GM12878 (cell line): ENCODE data around the gene ZNF511. TPM values are rescaled to one million over a fixed set of nuclear protein-coding genes. Genes with fewer than 3 reads are reported as not detected.

Experiments used
- ATAC-seq: fragments of 200-7000 bp; cut with Tn5 transposase; 3 replicates; pipeline ENCODE4 v1.9.1; 2020; ENCODE audit warnings: mild to moderate bottlenecking, moderate library complexity
- BruUV-seq: library from RNA; stranded (reverse); fragments of 400-500 nt; replicated peaks from 2 replicates; lab custom pipeline; 2021; lab: Mats Ljungman, UMichigan
- CTCF ChIA-PET: fragments of 300-600 bp; sonication (Branson Sonifier 250); formaldehyde crosslinking; extraction: SDS; loops from one replicate; lab custom pipeline; 2021; ENCODE audit warnings: inconsistent platforms; lab: Yijun Ruan, JAX
- POLR2A ChIA-PET: fragments of 350-600 bp; formaldehyde crosslinking; extraction: SDS; loops from one replicate; lab custom pipeline; 2021; ENCODE audit warnings: inconsistent platforms; lab: Charles Lee
- RAD21 ChIA-PET: fragments of 300-600 bp; sonication (Branson Sonifier 250); formaldehyde crosslinking; loops from one replicate; lab custom pipeline; 2023; ENCODE audit warnings: antibody characterized with exemption; ENCODE audit not compliant: unreplicated experiment; lab: Charles Lee
- SMC1A ChIA-PET: fragments of 300-600 bp; sonication (Branson Sonifier 250); formaldehyde crosslinking; loops from one replicate; lab custom pipeline; 2023; ENCODE audit not compliant: unreplicated experiment, uncharacterized antibody; lab: Charles Lee
- DNase-seq: peaks from one replicate; pipeline ENCODE4 v3.0.0-alpha.2; 2011; ENCODE audit warnings: low read depth, low spot score
- FAIRE-seq: peaks from 3 replicates; lab custom pipeline; 2011; peaks lifted over from hg19 to GRCh38; lab: Jason Lieb, UNC
- H2AFZ ChIP-seq: 2 replicates; pipeline ENCODE4 v1.6.0; 2011; ENCODE audit warnings: low read depth, low read length, control low read depth; ENCODE audit not compliant: control insufficient read depth
- H3K27ac ChIP-seq: 2 replicates; pipeline ENCODE4 v1.5.1; 2011; ENCODE audit warnings: control low read depth; ENCODE audit not compliant: control insufficient read depth, insufficient read depth
- H3K27me3 ChIP-seq, 2 experiments: replicated peaks in 1 of 2; 2 replicates each; pipeline versions ENCODE4 v1.6.0 to v1.6.1; 2011; ENCODE audit warnings: low read length in 1 of 2; ENCODE audit not compliant: control insufficient read depth in 2 of 2, insufficient read depth in 2 of 2
- H3K36me3 ChIP-seq, 2 experiments: 2 replicates each; pipeline ENCODE4 v1.5.1; 2011; ENCODE audit warnings: low read length in 1 of 2; ENCODE audit not compliant: control insufficient read depth in 2 of 2, insufficient read depth in 2 of 2
- H3K4me1 ChIP-seq: 2 replicates; pipeline ENCODE4 v1.6.1; 2011; ENCODE audit warnings: mild to moderate bottlenecking, low read length, moderate library complexity, mixed read lengths; ENCODE audit not compliant: control insufficient read depth, insufficient read depth
- H3K4me2 ChIP-seq: 2 replicates; pipeline ENCODE4 v1.6.0; 2011; ENCODE audit warnings: control low read depth; ENCODE audit not compliant: control insufficient read depth, insufficient read depth
- H3K4me3 ChIP-seq: fragments of 200-600 bp; sonication (generic); 2 replicates; pipeline ENCODE4 v1.5.1; 2016
- H3K79me2 ChIP-seq: 2 replicates; pipeline ENCODE4 v1.6.0; 2011; ENCODE audit warnings: low read length; ENCODE audit not compliant: control insufficient read depth, insufficient read depth
- H3K9ac ChIP-seq: 2 replicates; pipeline ENCODE4 v1.8.0; 2011; ENCODE audit warnings: low read length, control low read depth, mixed read lengths; ENCODE audit not compliant: control insufficient read depth, insufficient read depth
- H3K9me3 ChIP-seq: replicated peaks from 3 replicates; pipeline ENCODE4 v1.5.1; 2011; ENCODE audit warnings: mild to moderate bottlenecking, low read length; ENCODE audit not compliant: control insufficient read depth, insufficient read depth
- H4K20me1 ChIP-seq: 2 replicates; pipeline ENCODE4 v1.6.0; 2011; ENCODE audit not compliant: control insufficient read depth, insufficient read depth
- CHD2 ChIP-seq: IDR thresholded peaks from 2 replicates; pipeline ENCODE4 v1.6.1; 2011; ENCODE audit warnings: low read depth, low read length, improper control_type of control experiment, borderline replicate concordance
- POLR2A ChIP-seq: IDR thresholded peaks from 2 replicates; pipeline ENCODE4 v1.6.1; 2011; ENCODE audit warnings: low read depth, mild to moderate bottlenecking, low read length
- WGBS: methylation state at CpG from one replicate; pipeline ENCODE4 v1.1.6; 2016; ENCODE audit warnings: low lambda C conversion rate; ENCODE audit not compliant: insufficient replicate concordance, insufficient coverage; ENCODE audit errors: missing lambda C conversion rate; 5-methylcytosine and 5-hydroxymethylcytosine counted together
- in situ Hi-C: fragments of 300-500 bp; cut with MboI; formaldehyde crosslinking; loops from 9 replicates; pipeline ENCODE4 v1.14.3; 2018; ENCODE audit warnings: mixed read lengths
- intact Hi-C: fragments of 100-400 bp; cut with micrococcal nuclease; formaldehyde crosslinking; loops from one replicate; pipeline ENCODE4 v1.14.2; 2022; ENCODE audit not compliant: unreplicated experiment
- polyA plus RNA-seq, 11 experiments: library from polyadenylated mRNA; depleted of rRNA in 4 of 11; unstranded in 6 of 11; stranded (reverse) in 5 of 11; fragments of >200 nt; fragmentation: Nextera tagmentation in 4 of 11; fragmentation: Illumina TruSeq in 1 of 11; extraction: Ambion mirVana in 4 of 11; extraction: Trizol in 1 of 11; gene quantifications; 1 replicate in 1 of 11; 2 replicates in 10 of 11; pipeline versions ENCODE4 v1.2.1 to v1.2.3, GENCODE V29; 2011 to 2016; ENCODE audit warnings: inconsistent platforms in 2 of 11, missing spikeins in 2 of 11, low read depth in 1 of 11
- total RNA-seq, 4 experiments: library from RNA; depleted of rRNA in 3 of 4; stranded (reverse); fragments of >200 nt in 3 of 4; fragmentation: Illumina TruSeq in 1 of 4; extraction: Trizol in 1 of 4; gene quantifications; 2 replicates each; pipeline versions ENCODE4 v1.2.1 to v1.2.3, GENCODE V29; 2013 to 2021
- TF ChIP-seq, protein P1 (sequence below): fragments of 450-650 bp; IDR thresholded peaks from 2 replicates; pipeline ENCODE4 v1.6.1; 2016; ENCODE audit warnings: mild to moderate bottlenecking, moderate library complexity, borderline replicate concordance

Gene ZNF511
- total and polyA plus RNA-seq, 10 of the 15 experiments (the other 5 are each of a cell fraction or from before 2014, with no cell fraction given): 0.58 to 110 (median 32.0) TPM

DNA sequence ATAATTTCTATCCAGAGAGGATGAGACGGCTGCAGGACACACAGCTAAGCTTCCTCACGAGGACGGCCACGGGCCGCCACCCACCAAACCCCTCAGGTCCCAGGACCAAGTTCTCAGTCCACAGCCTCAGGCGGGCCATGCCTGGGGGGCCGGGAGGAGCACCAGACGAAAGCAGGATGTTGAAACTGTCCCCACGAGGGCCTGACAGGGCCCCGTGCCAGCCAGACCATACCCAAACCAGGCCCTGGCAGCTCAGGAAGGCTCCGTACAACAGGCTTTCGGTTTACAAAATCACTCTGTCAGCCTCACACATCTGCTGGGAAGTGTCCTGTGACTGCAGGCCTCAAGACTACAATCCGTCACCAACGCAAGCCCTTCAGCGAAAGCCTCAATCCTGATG, 14.5 kb upstream of the ZNF511 start (continued):
- TF ChIP-seq, protein P1, sequence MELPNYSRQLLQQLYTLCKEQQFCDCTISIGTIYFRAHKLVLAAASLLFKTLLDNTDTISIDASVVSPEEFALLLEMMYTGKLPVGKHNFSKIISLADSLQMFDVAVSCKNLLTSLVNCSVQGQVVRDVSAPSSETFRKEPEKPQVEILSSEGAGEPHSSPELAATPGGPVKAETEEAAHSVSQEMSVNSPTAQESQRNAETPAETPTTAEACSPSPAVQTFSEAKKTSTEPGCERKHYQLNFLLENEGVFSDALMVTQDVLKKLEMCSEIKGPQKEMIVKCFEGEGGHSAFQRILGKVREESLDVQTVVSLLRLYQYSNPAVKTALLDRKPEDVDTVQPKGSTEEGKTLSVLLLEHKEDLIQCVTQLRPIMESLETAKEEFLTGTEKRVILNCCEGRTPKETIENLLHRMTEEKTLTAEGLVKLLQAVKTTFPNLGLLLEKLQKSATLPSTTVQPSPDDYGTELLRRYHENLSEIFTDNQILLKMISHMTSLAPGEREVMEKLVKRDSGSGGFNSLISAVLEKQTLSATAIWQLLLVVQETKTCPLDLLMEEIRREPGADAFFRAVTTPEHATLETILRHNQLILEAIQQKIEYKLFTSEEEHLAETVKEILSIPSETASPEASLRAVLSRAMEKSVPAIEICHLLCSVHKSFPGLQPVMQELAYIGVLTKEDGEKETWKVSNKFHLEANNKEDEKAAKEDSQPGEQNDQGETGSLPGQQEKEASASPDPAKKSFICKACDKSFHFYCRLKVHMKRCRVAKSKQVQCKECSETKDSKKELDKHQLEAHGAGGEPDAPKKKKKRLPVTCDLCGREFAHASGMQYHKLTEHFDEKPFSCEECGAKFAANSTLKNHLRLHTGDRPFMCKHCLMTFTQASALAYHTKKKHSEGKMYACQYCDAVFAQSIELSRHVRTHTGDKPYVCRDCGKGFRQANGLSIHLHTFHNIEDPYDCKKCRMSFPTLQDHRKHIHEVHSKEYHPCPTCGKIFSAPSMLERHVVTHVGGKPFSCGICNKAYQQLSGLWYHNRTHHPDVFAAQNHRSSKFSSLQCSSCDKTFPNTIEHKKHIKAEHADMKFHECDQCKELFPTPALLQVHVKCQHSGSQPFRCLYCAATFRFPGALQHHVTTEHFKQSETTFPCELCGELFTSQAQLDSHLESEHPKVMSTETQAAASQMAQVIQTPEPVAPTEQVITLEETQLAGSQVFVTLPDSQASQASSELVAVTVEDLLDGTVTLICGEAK: no peak

DNA sequence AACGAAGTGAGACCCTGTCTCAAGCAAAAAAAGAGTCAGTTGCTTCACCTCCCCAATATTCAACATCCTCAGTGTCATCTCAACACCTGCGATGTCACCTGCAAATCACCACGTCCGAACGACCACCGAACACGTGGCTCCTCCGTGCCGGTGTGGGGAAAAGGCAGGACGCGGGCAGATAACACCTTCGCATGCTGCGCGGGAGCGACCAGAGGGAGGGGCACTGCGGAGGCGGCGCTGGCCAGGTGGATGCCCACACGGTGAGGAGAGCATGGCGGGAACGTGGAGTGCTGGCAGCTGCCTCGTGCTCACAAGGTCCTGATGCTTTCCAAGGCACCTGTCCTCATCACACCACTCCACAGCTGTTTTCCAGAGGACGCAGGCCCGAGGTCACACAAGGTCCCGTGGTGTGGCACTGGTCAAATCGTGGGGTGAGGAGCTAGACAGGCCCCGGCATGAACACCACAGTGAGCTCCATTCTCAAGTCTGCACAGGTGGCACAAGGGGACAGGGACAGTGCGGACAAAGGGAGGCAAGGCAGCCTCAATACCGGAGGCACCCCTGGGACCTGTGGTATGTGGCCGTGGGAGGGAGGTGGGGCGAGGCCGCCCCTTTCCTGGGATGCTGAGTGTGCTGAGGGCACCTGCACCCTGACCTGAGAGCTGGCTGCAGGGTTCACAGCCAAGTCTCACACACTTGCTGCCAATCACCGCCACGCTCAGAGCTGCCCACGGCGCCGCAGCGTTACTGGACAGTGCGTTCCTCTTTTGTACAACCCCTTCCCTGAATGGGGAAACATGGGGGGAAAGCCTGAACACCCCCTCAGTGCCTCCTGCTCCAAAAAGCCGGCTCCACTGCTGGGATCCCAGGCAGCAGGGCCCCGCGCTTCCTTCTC, 13.0 kb upstream of the ZNF511 start:
- no peaks in the 10 kb centered on the region for H3K9me3 ChIP-seq
- no peak overlapping the region for H3K9ac ChIP-seq
- FAIRE-seq: no peak
- TF ChIP-seq POLR2A (0 out of 2 replicates have a peak, but pooled peaks have one; percentile 11), CHD2 (no peak)
- peaks cover 28 to 34% of the 10 kb centered on the region in 2 experiments for H3K36me3 ChIP-seq
- no peaks in the 10 kb centered on the region for H3K79me2 ChIP-seq
- intact Hi-C loops: no loop called here
- no peak overlapping the region for H3K27ac ChIP-seq
- POLR2A ChIA-PET: no interaction called here
- RAD21 ChIA-PET: no interaction called here
- no peaks in the 10 kb centered on the region for H3K4me1 ChIP-seq
- no peaks in the 10 kb centered on the region for H4K20me1 ChIP-seq
- SMC1A ChIA-PET: no interaction called here
- no peak overlapping the region for H2AFZ ChIP-seq
- in situ Hi-C loops: no loop called here
- no peaks in the 10 kb centered on the region for H3K27me3 ChIP-seq
- no peak overlapping the region for H3K4me2 ChIP-seq
- no peak for DNase-seq
- no peak overlapping the region for H3K4me3 ChIP-seq
- CTCF ChIA-PET: no interaction called here
- 93% methylated on average over 42 of the region's 42 CpGs for WGBS
- no peak for ATAC-seq
- no TSS peak for BruUV-seq
